Ishikawa (cell line): ENCODE data around the gene MDH1B.

ENCODE experiments used
- CEBPB ChIP-seq: IDR thresholded peaks from 2 replicates; pipeline ENCODE4 v1.6.1; 2012
- CREB1 ChIP-seq: IDR thresholded peaks from 2 replicates; pipeline ENCODE4 v1.6.1; 2012; ENCODE audit warnings: low read depth
- EGR1 ChIP-seq: IDR thresholded peaks from 2 replicates; pipeline ENCODE4 v1.6.1; 2012
- EP300 ChIP-seq: IDR thresholded peaks from 2 replicates; pipeline ENCODE4 v1.6.1; 2012; ENCODE audit warnings: borderline replicate concordance
- FOXM1 ChIP-seq: IDR thresholded peaks from 2 replicates; pipeline ENCODE4 v1.6.1; 2012; ENCODE audit warnings: low read depth, borderline replicate concordance
- MAX ChIP-seq: IDR thresholded peaks from 2 replicates; pipeline ENCODE4 v1.6.1; 2012
- NFIC ChIP-seq: IDR thresholded peaks from 2 replicates; pipeline ENCODE4 v1.6.1; 2012
- RAD21 ChIP-seq: IDR thresholded peaks from 2 replicates; pipeline ENCODE4 v1.6.1; 2012; ENCODE audit warnings: low read depth
- TAF1 ChIP-seq: IDR thresholded peaks from 2 replicates; pipeline ENCODE4 v1.6.1; 2012; ENCODE audit warnings: low read depth, mild to moderate bottlenecking
- TCF12 ChIP-seq: IDR thresholded peaks from 2 replicates; pipeline ENCODE4 v1.6.1; 2012; ENCODE audit warnings: low read depth
- TEAD4 ChIP-seq: IDR thresholded peaks from 2 replicates; pipeline ENCODE4 v1.6.1; 2012
- YY1 ChIP-seq: IDR thresholded peaks from 2 replicates; pipeline ENCODE4 v1.6.1; 2012; ENCODE audit warnings: low read depth
- ZBTB7A ChIP-seq: IDR thresholded peaks from 2 replicates; pipeline ENCODE4 v1.6.1; 2012; ENCODE audit warnings: low read depth
- TF ChIP-seq, protein P1 (sequence below): IDR thresholded peaks from 2 replicates; pipeline ENCODE4 v1.6.1; 2012; ENCODE audit warnings: low read depth, mild to moderate bottlenecking
- TF ChIP-seq, protein P2 (sequence below): IDR thresholded peaks from 2 replicates; pipeline ENCODE4 v1.6.1; 2012

MDH1B gene

GRCh38 chr2:206765242-206766056 is at the start of gene MDH1B, which contains the start of gene FASTKD2:
TSS of gene MDH1B (minus strand) at chr2:206765328. CDS start at chr2:206765271, 57 bp downstream.
TSS of gene FASTKD2 (plus strand) at chr2:206765606. CDS start at chr2:206766694, 1,088 bp downstream.
- TF ChIP-seq TAF1: peak; percentile 90
- TF ChIP-seq CEBPB: no peak
- TF ChIP-seq, protein P1, sequence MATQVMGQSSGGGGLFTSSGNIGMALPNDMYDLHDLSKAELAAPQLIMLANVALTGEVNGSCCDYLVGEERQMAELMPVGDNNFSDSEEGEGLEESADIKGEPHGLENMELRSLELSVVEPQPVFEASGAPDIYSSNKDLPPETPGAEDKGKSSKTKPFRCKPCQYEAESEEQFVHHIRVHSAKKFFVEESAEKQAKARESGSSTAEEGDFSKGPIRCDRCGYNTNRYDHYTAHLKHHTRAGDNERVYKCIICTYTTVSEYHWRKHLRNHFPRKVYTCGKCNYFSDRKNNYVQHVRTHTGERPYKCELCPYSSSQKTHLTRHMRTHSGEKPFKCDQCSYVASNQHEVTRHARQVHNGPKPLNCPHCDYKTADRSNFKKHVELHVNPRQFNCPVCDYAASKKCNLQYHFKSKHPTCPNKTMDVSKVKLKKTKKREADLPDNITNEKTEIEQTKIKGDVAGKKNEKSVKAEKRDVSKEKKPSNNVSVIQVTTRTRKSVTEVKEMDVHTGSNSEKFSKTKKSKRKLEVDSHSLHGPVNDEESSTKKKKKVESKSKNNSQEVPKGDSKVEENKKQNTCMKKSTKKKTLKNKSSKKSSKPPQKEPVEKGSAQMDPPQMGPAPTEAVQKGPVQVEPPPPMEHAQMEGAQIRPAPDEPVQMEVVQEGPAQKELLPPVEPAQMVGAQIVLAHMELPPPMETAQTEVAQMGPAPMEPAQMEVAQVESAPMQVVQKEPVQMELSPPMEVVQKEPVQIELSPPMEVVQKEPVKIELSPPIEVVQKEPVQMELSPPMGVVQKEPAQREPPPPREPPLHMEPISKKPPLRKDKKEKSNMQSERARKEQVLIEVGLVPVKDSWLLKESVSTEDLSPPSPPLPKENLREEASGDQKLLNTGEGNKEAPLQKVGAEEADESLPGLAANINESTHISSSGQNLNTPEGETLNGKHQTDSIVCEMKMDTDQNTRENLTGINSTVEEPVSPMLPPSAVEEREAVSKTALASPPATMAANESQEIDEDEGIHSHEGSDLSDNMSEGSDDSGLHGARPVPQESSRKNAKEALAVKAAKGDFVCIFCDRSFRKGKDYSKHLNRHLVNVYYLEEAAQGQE: no peak
- TF ChIP-seq EP300: no peak
- peak; percentile 96 for TF ChIP-seq YY1
- 0 out of 2 replicates have a peak, but pooled peaks have one; percentile 6 for TF ChIP-seq TCF12
- TF ChIP-seq MAX: peak; percentile 88
- no peak for TF ChIP-seq FOXM1
- 0 out of 2 replicates have a peak, but pooled peaks have one; percentile 15 for TF ChIP-seq NFIC
- TF ChIP-seq CREB1: no peak
- no peak for TF ChIP-seq EGR1
- no peak for TF ChIP-seq TEAD4
- TF ChIP-seq RAD21: no peak
- TF ChIP-seq, protein P2, sequence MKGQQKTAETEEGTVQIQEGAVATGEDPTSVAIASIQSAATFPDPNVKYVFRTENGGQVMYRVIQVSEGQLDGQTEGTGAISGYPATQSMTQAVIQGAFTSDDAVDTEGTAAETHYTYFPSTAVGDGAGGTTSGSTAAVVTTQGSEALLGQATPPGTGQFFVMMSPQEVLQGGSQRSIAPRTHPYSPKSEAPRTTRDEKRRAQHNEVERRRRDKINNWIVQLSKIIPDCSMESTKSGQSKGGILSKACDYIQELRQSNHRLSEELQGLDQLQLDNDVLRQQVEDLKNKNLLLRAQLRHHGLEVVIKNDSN: peak; percentile 5; the same call in 1 of the 2 replicates
- no peak for TF ChIP-seq ZBTB7A

DNA sequence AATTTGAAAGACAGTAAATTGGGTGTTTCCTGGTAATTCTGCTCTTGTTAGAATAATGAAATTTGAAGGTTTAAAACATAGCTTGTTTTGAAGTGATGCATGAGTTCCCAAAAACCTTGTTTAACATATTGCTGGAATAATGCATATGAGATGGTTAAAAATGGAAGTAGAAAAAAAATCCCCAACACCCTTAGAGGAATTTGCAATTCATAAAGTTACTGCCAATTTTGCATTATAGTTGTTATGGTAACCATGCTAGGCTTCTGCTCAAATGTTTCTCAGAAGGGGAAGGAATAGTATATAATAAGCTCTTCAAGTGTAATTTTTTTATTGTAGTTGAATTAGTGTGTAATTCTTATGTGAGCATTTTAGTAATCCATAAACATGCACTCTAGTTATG is 49.4 kb upstream of the MDH1B start:
- TF ChIP-seq RAD21 (no peak), FOXM1 (no peak), TAF1 (no peak), CREB1 (no peak), ZBTB7A (no peak), EGR1 (no peak), NFIC (no peak)
- TF ChIP-seq, protein P2: no peak
- TF ChIP-seq, protein P1: no peak

GRCh38 chr2:206805887-206806607 is 40.9 kb upstream of the MDH1B start:
- TF ChIP-seq ZBTB7A (no peak), MAX (no peak), TCF12 (no peak), CREB1 (no peak), RAD21 (no peak), NFIC (no peak)

- TF ChIP-seq ZBTB7A (no peak), RAD21 (no peak), MAX (no peak), TAF1 (no peak), CEBPB (no peak), EGR1 (no peak), EP300 (no peak)
- TF ChIP-seq, protein P1: no peak
Observed at GRCh38 chr2:206804326-206804725, 39.2 kb upstream of the MDH1B start.
